HK-2 (cell line): Measurements from ENCODE around the gene COL6A6.
"Not testable (repeated sequence)": the region's sequence is repeated elsewhere in the genome, so short reads cannot be mapped to it uniquely, and the experiment has no call there.

Experiments
- DNase-seq: peaks from one replicate; pipeline ENCODE4 v3.0.0-alpha.2; 2018; ENCODE audit not compliant: unreplicated experiment

COL6A6 gene

DNA sequence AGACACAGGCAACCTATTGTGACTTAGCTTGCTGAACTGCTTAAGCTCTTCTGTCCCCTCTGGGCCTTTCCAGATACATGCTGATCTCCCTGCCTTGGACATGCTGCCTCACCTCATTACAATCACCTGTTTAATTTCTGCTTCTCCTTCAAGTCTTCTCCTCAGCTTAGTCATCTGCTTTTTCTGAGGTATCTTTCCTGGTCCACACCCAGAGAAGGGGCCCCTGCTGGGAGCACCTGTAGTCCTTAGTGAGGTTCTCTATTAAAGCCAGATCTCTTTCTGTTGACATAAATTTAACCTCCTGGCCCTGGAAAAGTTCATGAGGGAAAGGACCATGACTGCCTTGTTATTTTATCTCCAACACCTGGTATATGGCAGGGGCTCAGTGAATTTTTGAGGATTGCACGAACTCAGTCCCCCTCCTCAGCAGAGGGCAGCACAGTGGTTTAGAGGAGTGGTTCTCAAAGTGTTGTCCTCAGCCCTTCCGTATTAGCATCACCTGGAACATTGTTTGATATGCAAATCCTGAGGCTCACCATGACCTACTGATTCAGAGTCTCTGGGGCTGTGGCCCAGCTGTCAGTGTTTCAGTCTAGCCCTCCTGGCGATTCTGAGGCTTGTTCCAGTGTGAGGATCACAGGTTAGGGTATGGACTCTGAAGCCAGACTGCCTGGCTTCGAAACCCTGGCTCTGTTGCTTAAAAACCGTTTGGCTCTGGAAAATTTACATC is 12.7 kb downstream of the COL6A6 start:
- DNase-seq, result no peak

DNA sequence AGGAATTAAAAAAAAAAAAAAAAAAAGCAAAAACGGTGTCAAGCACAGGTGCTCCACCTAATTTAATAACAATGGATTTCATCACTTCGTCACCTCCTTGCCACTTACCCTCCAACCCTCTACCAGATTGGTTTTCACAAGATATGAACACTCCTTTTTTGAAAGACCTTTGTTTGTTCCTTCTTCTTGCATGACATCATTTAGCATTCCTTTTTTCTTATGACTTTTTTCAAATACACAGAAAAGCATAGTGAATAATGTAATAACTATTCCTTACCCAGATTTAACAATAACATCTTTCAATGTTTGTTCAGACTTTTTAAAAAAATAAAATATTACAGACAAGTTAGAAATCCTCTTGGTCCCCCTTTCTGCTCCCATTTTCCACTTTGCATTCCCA is 16.3 kb downstream of the COL6A6 start:
- no peak for DNase-seq

GRCh38 chr3:130537673-130538304 is 20.8 kb downstream of the COL6A6 start:
- DNase-seq, result no peak

GRCh38 chr3:130539005-130539404 is 22.0 kb downstream of the COL6A6 start:
- peak; percentile 51 for DNase-seq

- no peak for DNase-seq
These were observed 26.3 kb downstream of the COL6A6 start for GRCh38 chr3:130543322-130543721.

GRCh38 chr3:130546920-130547679 is 30.1 kb downstream of the COL6A6 start:
- DNase-seq, result no peak

DNA sequence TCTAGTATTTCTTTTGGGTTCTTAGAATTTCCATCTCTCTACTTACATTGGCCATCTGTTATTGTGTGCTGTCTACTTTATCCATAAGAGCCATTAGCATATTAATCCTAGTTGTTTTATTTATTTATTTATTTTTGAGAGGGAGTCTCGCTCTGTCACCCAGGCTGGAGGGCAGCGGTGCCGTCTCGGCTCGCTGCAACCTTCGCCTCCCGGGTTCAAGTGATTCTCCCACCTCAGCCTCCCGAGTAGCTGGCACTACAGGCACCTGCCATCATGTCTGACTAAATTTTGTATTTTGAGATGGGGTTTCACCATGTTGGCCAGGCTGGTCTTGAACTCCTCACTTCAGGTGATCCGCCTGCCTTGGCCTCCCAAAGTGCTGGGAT is 30.7 kb downstream of the COL6A6 start:
- not testable (repeated sequence) for DNase-seq

DNA sequence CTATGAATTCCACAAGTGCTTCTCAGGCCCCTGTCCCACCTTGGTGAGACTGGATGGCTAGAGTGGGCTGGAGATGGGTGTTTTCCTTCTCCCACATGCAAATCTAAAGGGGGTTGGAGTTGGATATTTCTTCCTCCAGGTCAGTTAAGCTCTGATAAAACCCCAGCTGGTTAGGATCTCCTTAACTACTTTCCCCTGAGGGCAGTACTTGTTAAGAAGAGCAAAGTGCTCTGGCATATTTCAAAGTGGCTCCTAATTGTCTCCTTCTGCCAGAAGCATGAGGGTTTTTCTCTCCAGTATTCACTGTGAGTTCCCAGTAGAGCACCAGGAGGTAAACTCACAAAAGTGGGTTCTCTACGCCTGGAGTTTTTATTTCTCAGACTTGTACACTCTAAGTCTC is 31.4 kb downstream of the COL6A6 start:
- no peak for DNase-seq

- DNase-seq, result no peak
These were observed 40.5 kb downstream of the COL6A6 start for GRCh38 chr3:130557336-130558035.

GRCh38 chr3:130558366-130558765 is 41.4 kb downstream of the COL6A6 start:
- DNase-seq, result no peak

DNA sequence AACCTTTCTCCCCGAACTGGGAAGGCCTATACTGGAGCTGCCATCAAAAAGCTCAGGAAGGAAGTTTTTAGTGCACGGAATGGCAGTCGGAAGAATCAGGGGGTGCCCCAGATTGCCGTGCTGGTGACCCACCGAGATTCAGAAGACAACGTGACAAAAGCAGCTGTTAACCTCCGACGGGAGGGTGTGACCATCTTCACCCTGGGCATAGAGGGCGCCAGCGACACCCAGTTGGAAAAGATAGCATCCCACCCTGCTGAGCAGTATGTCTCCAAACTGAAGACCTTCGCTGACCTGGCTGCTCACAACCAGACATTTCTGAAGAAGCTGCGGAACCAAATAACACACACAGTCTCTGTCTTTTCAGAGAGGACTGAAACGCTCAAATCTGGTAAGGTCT is 48.2 kb downstream of the COL6A6 start:
- DNase-seq, result no peak
